GM10266 (cell line): Measurements from ENCODE around the gene GFY.

ENCODE experiments used
- DNase-seq: peaks from one replicate; pipeline ENCODE4 v3.0.0; 2012; ENCODE audit errors: extremely low spot score
- CTCF ChIP-seq: IDR thresholded peaks from 2 replicates; pipeline ENCODE4 v1.5.1; 2012; ENCODE audit warnings: mild to moderate bottlenecking, low read depth; ENCODE audit not compliant: control insufficient read depth, insufficient read depth; ENCODE audit errors: missing control alignments

The GFY gene

GRCh38 chr19:49463960-49464740, 39.0 kb downstream of the GFY start:
- no peak for TF ChIP-seq CTCF
- no peak for DNase-seq

- TF ChIP-seq CTCF = no peak
- DNase-seq = no peak
Measured at GRCh38 chr19:49465371-49465770, 40.2 kb downstream of the GFY start.

GRCh38 chr19:49468199-49468598, 43.0 kb downstream of the GFY start:
- DNase-seq = no peak
- no peak for TF ChIP-seq CTCF

GRCh38 chr19:49468746-49469447, 43.7 kb downstream of the GFY start:
- no peak for TF ChIP-seq CTCF
- DNase-seq = peak; percentile 94

GRCh38 chr19:49469828-49470614, 44.8 kb downstream of the GFY start:
- DNase-seq = peak; percentile 89
- TF ChIP-seq CTCF = peak; percentile 88

GRCh38 chr19:49470615-49470978, 45.4 kb downstream of the GFY start:
- no peak for DNase-seq
- no peak for TF ChIP-seq CTCF
